Thoracic aorta (tissue), 2 donors: ENCODE measurements around the gene ZNF236. TPM values are rescaled to one million over a fixed set of nuclear protein-coding genes. Genes with fewer than 3 reads are reported as not detected.

Experiments used
- ATAC-seq: fragments of 150-250 bp; one replicate; pipeline ENCODE4 v1.8.0; 2017; ENCODE audit warnings: low read depth; ENCODE audit not compliant: insufficient number of reproducible peaks, low FRiP score
- DNase-seq: peaks from one replicate; pipeline ENCODE4 v3.0.0-alpha.2; 2020; ENCODE audit warnings: low spot score
- H3K27ac ChIP-seq, 2 donors: fragments of 200-600 bp; sonication (generic); 1 replicate in 1 of 2; 2 replicates in 1 of 2; pipeline ENCODE4 v1.5.1; 2016; ENCODE audit warnings: mild to moderate bottlenecking in 2 of 2, moderate library complexity in 2 of 2
- H3K27me3 ChIP-seq: fragments of 200-600 bp; sonication (generic); replicated peaks from 2 replicates; pipeline ENCODE4 v1.6.0; 2016; ENCODE audit warnings: mild to moderate bottlenecking; ENCODE audit not compliant: insufficient read depth
- H3K36me3 ChIP-seq: fragments of 200-600 bp; sonication (generic); one replicate; pipeline ENCODE4 v1.5.1; 2016
- H3K4me1 ChIP-seq, 2 donors: fragments of 200-600 bp; sonication (generic); 1 replicate in 1 of 2; 2 replicates in 1 of 2; pipeline versions ENCODE4 v1.5.1 to v1.6.0; 2016; ENCODE audit warnings: low read depth in 2 of 2, mild to moderate bottlenecking in 1 of 2; ENCODE audit not compliant: control insufficient read depth in 1 of 2
- H3K4me3 ChIP-seq: fragments of 200-600 bp; sonication (generic); 2 replicates; pipeline ENCODE4 v1.5.1; 2016; ENCODE audit warnings: mild to moderate bottlenecking
- H3K9me3 ChIP-seq: fragments of 200-600 bp; sonication (generic); 2 replicates; pipeline ENCODE4 v1.5.1; 2016
- total RNA-seq, 2 donors: library from RNA; depleted of rRNA; stranded (reverse); fragments of >200 nt; gene quantifications; one replicate each; pipeline versions ENCODE4 v1.1.0 to v1.2.3, GENCODE V29; 2016
- TF ChIP-seq, protein P1 (sequence below): fragments of 200-600 bp; sonication (generic); IDR thresholded peaks from one replicate; pipeline ENCODE4 v1.5.1; 2019; ENCODE audit warnings: antibody characterized with exemption

The ZNF236 gene
- total RNA-seq, 2 donors from 2014 or later = 14.1 to 22.5 TPM

DNA sequence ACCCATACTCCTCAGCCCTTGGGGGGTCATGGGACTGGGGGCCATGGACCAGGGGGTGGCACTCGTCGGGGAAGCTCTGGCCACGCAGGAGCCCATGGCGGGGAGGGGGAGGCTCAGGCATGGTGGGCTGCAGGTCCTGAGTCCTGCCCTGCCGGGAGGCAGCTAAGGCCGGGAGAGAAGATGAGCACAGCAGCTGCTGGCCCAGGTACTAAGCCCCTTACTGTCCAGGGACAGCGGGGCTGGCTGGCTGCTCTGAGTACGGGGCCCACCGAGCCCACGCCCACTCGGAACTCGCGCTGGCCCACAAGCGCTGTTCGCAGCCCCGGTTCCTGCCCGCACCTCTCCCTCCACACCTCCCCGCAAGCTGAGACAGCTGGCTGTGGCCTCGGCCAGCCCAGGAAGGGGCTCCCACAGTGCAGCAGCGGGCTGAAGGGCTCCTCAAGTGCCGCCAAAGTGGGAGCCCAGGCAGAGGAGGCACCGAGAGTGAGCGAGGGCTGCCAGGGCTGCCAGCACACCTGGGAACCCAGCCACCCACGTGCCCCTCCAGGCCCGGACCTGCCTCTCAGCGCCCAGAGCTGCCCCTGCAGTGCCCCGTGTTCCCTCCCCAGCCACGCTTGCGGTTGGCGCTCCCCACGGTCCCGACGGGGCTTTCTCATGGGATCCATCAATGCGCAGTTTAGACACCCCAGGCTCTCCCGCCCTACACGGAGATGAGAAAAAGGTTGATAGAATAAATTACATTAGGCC, 33.6 kb upstream of the ZNF236 start:
- ATAC-seq = no peak
- H3K4me1 ChIP-seq = no peaks in the 10 kb centered on the region
- no peak for DNase-seq
- no peaks in the 10 kb centered on the region for H3K36me3 ChIP-seq
- no peaks in the 10 kb centered on the region for H3K27me3 ChIP-seq
- H3K27ac ChIP-seq = no peak overlapping the region
- no peaks in the 10 kb centered on the region for H3K9me3 ChIP-seq
- TF ChIP-seq, protein P1, sequence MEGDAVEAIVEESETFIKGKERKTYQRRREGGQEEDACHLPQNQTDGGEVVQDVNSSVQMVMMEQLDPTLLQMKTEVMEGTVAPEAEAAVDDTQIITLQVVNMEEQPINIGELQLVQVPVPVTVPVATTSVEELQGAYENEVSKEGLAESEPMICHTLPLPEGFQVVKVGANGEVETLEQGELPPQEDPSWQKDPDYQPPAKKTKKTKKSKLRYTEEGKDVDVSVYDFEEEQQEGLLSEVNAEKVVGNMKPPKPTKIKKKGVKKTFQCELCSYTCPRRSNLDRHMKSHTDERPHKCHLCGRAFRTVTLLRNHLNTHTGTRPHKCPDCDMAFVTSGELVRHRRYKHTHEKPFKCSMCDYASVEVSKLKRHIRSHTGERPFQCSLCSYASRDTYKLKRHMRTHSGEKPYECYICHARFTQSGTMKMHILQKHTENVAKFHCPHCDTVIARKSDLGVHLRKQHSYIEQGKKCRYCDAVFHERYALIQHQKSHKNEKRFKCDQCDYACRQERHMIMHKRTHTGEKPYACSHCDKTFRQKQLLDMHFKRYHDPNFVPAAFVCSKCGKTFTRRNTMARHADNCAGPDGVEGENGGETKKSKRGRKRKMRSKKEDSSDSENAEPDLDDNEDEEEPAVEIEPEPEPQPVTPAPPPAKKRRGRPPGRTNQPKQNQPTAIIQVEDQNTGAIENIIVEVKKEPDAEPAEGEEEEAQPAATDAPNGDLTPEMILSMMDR = no peak
- H3K4me3 ChIP-seq = no peak overlapping the region

- no peaks in the 10 kb centered on the region for H3K27me3 ChIP-seq
- H3K27ac ChIP-seq = no peak overlapping the region
- no peak for ATAC-seq
- no peaks in the 10 kb centered on the region for H3K4me1 ChIP-seq
- TF ChIP-seq, protein P1 = no peak
- DNase-seq = no peak
- no peaks in the 10 kb centered on the region for H3K36me3 ChIP-seq
- no peaks in the 10 kb centered on the region for H3K9me3 ChIP-seq
- H3K4me3 ChIP-seq = no peak overlapping the region
These were observed 31.3 kb upstream of the ZNF236 start for GRCh38 chr18:76791106-76791505.

DNA sequence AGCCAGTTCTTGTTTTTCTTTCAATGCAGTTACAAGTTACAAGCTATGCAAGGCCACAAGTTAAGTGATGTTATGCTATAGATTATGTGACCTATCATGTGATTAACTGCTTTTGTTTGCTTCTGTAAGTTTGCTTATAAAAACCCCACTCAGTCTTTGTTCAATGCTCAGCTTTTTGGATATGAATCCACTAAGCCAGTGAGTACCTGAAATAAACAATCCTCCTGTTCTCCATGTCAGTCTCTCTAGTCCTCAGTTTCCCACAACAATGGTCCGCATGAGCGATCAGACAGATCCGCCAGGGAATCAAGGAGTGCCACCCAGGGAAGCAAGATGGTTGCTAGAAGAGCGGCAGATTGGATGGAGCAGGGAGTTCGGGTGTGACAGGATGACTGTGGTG, 30.7 kb upstream of the ZNF236 start:
- H3K27me3 ChIP-seq = no peaks in the 10 kb centered on the region
- ATAC-seq (no peak), DNase-seq (no peak)
- no peaks in the 10 kb centered on the region for H3K9me3 ChIP-seq
- no peaks in the 10 kb centered on the region for H3K36me3 ChIP-seq
- TF ChIP-seq, protein P1 = no peak
- H3K4me3 ChIP-seq = no peak overlapping the region
- H3K4me1 ChIP-seq = no peaks in the 10 kb centered on the region
- no peak overlapping the region for H3K27ac ChIP-seq

- TF ChIP-seq, protein P1 = no peak
- DNase-seq = no peak
- H3K4me1 ChIP-seq = no peaks in the 10 kb centered on the region
- H3K4me3 ChIP-seq = no peak overlapping the region
- H3K36me3 ChIP-seq = no peaks in the 10 kb centered on the region
- no peaks in the 10 kb centered on the region for H3K27me3 ChIP-seq
- no peaks in the 10 kb centered on the region for H3K9me3 ChIP-seq
- no peak overlapping the region for H3K27ac ChIP-seq
- no peak for ATAC-seq
These were observed 28.0 kb upstream of the ZNF236 start for GRCh38 chr18:76794326-76794725.

- Histone ChIP-seq H3K27ac (no peak overlapping the region), H3K36me3 (no peaks in the 10 kb centered on the region), H3K27me3 (no peaks in the 10 kb centered on the region), H3K4me1 (peaks cover 0 to 6% of the 10 kb centered on the region in 2 donors), H3K4me3 (peak overlapping the region; percentile 58), H3K9me3 (no peaks in the 10 kb centered on the region)
- ATAC-seq (no peak), DNase-seq (no peak)
- TF ChIP-seq, protein P1 = peak; percentile 94
These were observed 20.5 kb upstream of the ZNF236 start for GRCh38 chr18:76801567-76802505.
